HUES48 (cell line): ENCODE results near the gene CYP2E1.
"Not testable (repeated sequence)": the region's sequence is repeated elsewhere in the genome, so short reads cannot be mapped to it uniquely, and the experiment has no call there.

ENCODE experiments used
- H3K27ac ChIP-seq: one replicate; pipeline ENCODE4 v1.7.0; 2013; ENCODE audit warnings: low read depth, low read length, inconsistent platforms
- H3K27me3 ChIP-seq: 2 replicates; pipeline ENCODE4 v1.6.1; 2013; ENCODE audit warnings: mild to moderate bottlenecking, low read length; ENCODE audit not compliant: control insufficient read depth, insufficient read depth
- H3K36me3 ChIP-seq: 2 replicates; pipeline ENCODE4 v1.6.1; 2013; ENCODE audit warnings: low read length; ENCODE audit not compliant: control insufficient read depth, insufficient read depth
- H3K4me1 ChIP-seq: 2 replicates; pipeline ENCODE4 v1.6.1; 2013; ENCODE audit warnings: mild to moderate bottlenecking, low read length; ENCODE audit not compliant: control insufficient read depth, insufficient read depth
- H3K4me3 ChIP-seq: 2 replicates; pipeline ENCODE4 v1.5.1; 2013; ENCODE audit warnings: mild to moderate bottlenecking, low read depth, low read length
- H3K9ac ChIP-seq: 2 replicates; pipeline ENCODE4 v1.6.1; 2013; ENCODE audit warnings: mild to moderate bottlenecking, low read depth, low read length, moderate library complexity
- H3K9me3 ChIP-seq: 2 replicates; pipeline ENCODE4 v1.6.1; 2013; ENCODE audit warnings: low read length; ENCODE audit not compliant: control insufficient read depth, insufficient read depth

Gene CYP2E1

GRCh38 chr10:133526957-133527588 lies at the start of gene CYP2E1:
Gene CYP2E1, plus strand, starts transcription at chr10:133527363. Its CDS starts 33 bp downstream, at chr10:133527396.
- Histone ChIP-seq H3K36me3 (no peaks in the 10 kb centered on the region), H3K4me1 (no peaks in the 10 kb centered on the region), H3K27me3 (no peaks in the 10 kb centered on the region), H3K4me3 (no peak within 1 kb of the TSS), H3K9me3 (peaks cover 97% of the 10 kb centered on the region), H3K27ac (no peak within 1 kb of the TSS), H3K9ac (no peak within 1 kb of the TSS)

GRCh38 chr10:133481086-133481643 lies 46.0 kb upstream of the CYP2E1 start:
- Histone ChIP-seq H3K4me1 (no peaks in the 10 kb centered on the region), H3K9me3 (peaks cover 59% of the 10 kb centered on the region), H3K4me3 (no peak overlapping the region), H3K27me3 (no peaks in the 10 kb centered on the region), H3K36me3 (no peaks in the 10 kb centered on the region), H3K9ac (no peak overlapping the region), H3K27ac (no peak overlapping the region)

GRCh38 chr10:133481657-133482056 lies 45.5 kb upstream of the CYP2E1 start:
- Histone ChIP-seq H3K27me3 (no peaks in the 10 kb centered on the region), H3K9me3 (peaks cover 58% of the 10 kb centered on the region)

GRCh38 chr10:133484818-133485217 lies 42.3 kb upstream of the CYP2E1 start:
- Histone ChIP-seq H3K4me3 (no peak overlapping the region), H3K27ac (no peak overlapping the region), H3K36me3 (no peaks in the 10 kb centered on the region), H3K9me3 (peaks cover 86% of the 10 kb centered on the region), H3K9ac (no peak overlapping the region), H3K27me3 (no peaks in the 10 kb centered on the region), H3K4me1 (no peaks in the 10 kb centered on the region)

More at GRCh38 chr10:133481657-133482056, 45.5 kb upstream of the CYP2E1 start:
- Histone ChIP-seq H3K36me3 (no peaks in the 10 kb centered on the region), H3K27ac (no peak overlapping the region), H3K4me1 (no peaks in the 10 kb centered on the region), H3K4me3 (no peak overlapping the region), H3K9ac (no peak overlapping the region)

GRCh38 chr10:133487085-133487484 lies 40.1 kb upstream of the CYP2E1 start:
- Histone ChIP-seq H3K27me3 (no peaks in the 10 kb centered on the region), H3K4me1 (no peaks in the 10 kb centered on the region), H3K36me3 (no peaks in the 10 kb centered on the region), H3K9me3 (peaks cover 93% of the 10 kb centered on the region), H3K4me3 (no peak overlapping the region), H3K27ac (no peak overlapping the region), H3K9ac (no peak overlapping the region)

- no peak overlapping the region for H3K9ac ChIP-seq
- H3K9me3 ChIP-seq, result peaks cover 93% of the 10 kb centered on the region
- H3K4me1 ChIP-seq, result no peaks in the 10 kb centered on the region
- no peak overlapping the region for H3K4me3 ChIP-seq
- H3K36me3 ChIP-seq, result no peaks in the 10 kb centered on the region
- no peaks in the 10 kb centered on the region for H3K27me3 ChIP-seq
- no peak overlapping the region for H3K27ac ChIP-seq
These were observed 38.8 kb upstream of the CYP2E1 start for GRCh38 chr10:133488354-133488753.

- H3K9me3 ChIP-seq, result peaks cover 85% of the 10 kb centered on the region
These were observed 37.2 kb upstream of the CYP2E1 start for GRCh38 chr10:133489816-133490588.

GRCh38 chr10:133493562-133493961 lies 33.6 kb upstream of the CYP2E1 start:
- not testable (repeated sequence) for H3K27me3 ChIP-seq, H3K36me3 ChIP-seq, H3K27ac ChIP-seq, H3K4me3 ChIP-seq, H3K4me1 ChIP-seq, H3K9ac ChIP-seq
- peaks cover 74% of the 10 kb centered on the region for H3K9me3 ChIP-seq

More at GRCh38 chr10:133489816-133490588, 37.2 kb upstream of the CYP2E1 start:
- Histone ChIP-seq H3K4me1 (no peaks in the 10 kb centered on the region), H3K36me3 (no peaks in the 10 kb centered on the region), H3K4me3 (no peak overlapping the region), H3K27me3 (no peaks in the 10 kb centered on the region), H3K9ac (no peak overlapping the region), H3K27ac (no peak overlapping the region)

- H3K27me3 ChIP-seq, H3K4me1 ChIP-seq, H3K27ac ChIP-seq, H3K36me3 ChIP-seq, H3K9ac ChIP-seq, H3K4me3 ChIP-seq: not testable (repeated sequence)
- H3K9me3 ChIP-seq, result peaks cover 66% of the 10 kb centered on the region
These were observed 29.8 kb upstream of the CYP2E1 start for GRCh38 chr10:133497363-133497762.

- H3K9ac ChIP-seq, H3K27me3 ChIP-seq, H3K27ac ChIP-seq, H3K36me3 ChIP-seq, H3K4me1 ChIP-seq, H3K4me3 ChIP-seq: not testable (repeated sequence)
- peaks cover 63% of the 10 kb centered on the region for H3K9me3 ChIP-seq
These were observed 28.0 kb upstream of the CYP2E1 start for GRCh38 chr10:133499176-133499575.

- not testable (repeated sequence) for H3K9ac ChIP-seq, H3K4me3 ChIP-seq, H3K27ac ChIP-seq, H3K27me3 ChIP-seq, H3K36me3 ChIP-seq, H3K4me1 ChIP-seq
- H3K9me3 ChIP-seq, result peaks cover 54% of the 10 kb centered on the region
These were observed 26.3 kb upstream of the CYP2E1 start for GRCh38 chr10:133500897-133501296.
